A673 (cell line): ENCODE measurements around the gene ZNF408.

ENCODE experiments used
- CTCF ChIP-seq: fragments of 300-800, 200-600 bp; sonication (generic); conservative IDR thresholded peaks from 2 replicates; pipeline ENCODE4 v1.5.1; 2017; ENCODE audit warnings: low read depth, mild to moderate bottlenecking, antibody characterized with exemption, low read length, moderate library complexity, mixed read lengths
- EZH2 ChIP-seq: fragments of 200-600 bp; sonication (generic); IDR thresholded peaks from 2 replicates; pipeline ENCODE4 v1.6.1; 2017; ENCODE audit warnings: borderline replicate concordance, low read depth, mild to moderate bottlenecking, mixed read lengths, antibody characterized with exemption, low read length; ENCODE audit not compliant: poor library complexity, severe bottlenecking

GRCh38 chr11:46719048-46719542 lies 18.3 kb downstream of the ZNF408 start, which contains the start of gene F2:
- TF ChIP-seq CTCF (no peak), EZH2 (no peak)
